NCI-H510A (cell line): Measurements from ENCODE around the gene CFAP299.

Experiments
- DNase-seq: peaks from one replicate; lab custom pipeline; 2025; lab: John Stamatoyannopoulos, UW

The CFAP299 gene

GRCh38 chr4:80839792-80840191 lies 504.3 kb downstream of the CFAP299 start:
- no peak for DNase-seq

GRCh38 chr4:80840396-80840795 lies 504.9 kb downstream of the CFAP299 start:
- DNase-seq, result no peak

- DNase-seq, result no peak
Measured at GRCh38 chr4:80841587-80842281, 506.2 kb downstream of the CFAP299 start.

- DNase-seq, result no peak
Measured at GRCh38 chr4:80846210-80846609, 510.7 kb downstream of the CFAP299 start.

GRCh38 chr4:80852061-80852460 lies 516.5 kb downstream of the CFAP299 start:
- DNase-seq, result no peak

- no peak for DNase-seq
Measured at GRCh38 chr4:80873571-80873970, 538.0 kb downstream of the CFAP299 start.

GRCh38 chr4:80874979-80875378 lies 539.4 kb downstream of the CFAP299 start:
- DNase-seq, result no peak

GRCh38 chr4:80875642-80876041 lies 540.1 kb downstream of the CFAP299 start:
- DNase-seq, result no peak

GRCh38 chr4:80876810-80877209 lies 541.3 kb downstream of the CFAP299 start:
- DNase-seq, result no peak

GRCh38 chr4:80878218-80878617 lies 542.7 kb downstream of the CFAP299 start:
- no peak for DNase-seq

GRCh38 chr4:80897537-80898303 lies 562.2 kb downstream of the CFAP299 start:
- no peak for DNase-seq

GRCh38 chr4:80900908-80901307 lies 565.4 kb downstream of the CFAP299 start:
- no peak for DNase-seq

GRCh38 chr4:80903020-80903419 lies 567.5 kb downstream of the CFAP299 start:
- no peak for DNase-seq

- DNase-seq, result no peak
Measured at GRCh38 chr4:80909938-80910337, 574.4 kb downstream of the CFAP299 start.

GRCh38 chr4:80911458-80911857 lies 575.9 kb downstream of the CFAP299 start:
- no peak for DNase-seq

- DNase-seq, result no peak
Measured at GRCh38 chr4:80912350-80912749, 576.8 kb downstream of the CFAP299 start.

GRCh38 chr4:80913381-80913780 lies 577.9 kb downstream of the CFAP299 start:
- no peak for DNase-seq

GRCh38 chr4:80916770-80917169 lies 581.2 kb downstream of the CFAP299 start:
- DNase-seq, result no peak

- no peak for DNase-seq
Measured at GRCh38 chr4:80918004-80918403, 582.5 kb downstream of the CFAP299 start.

GRCh38 chr4:80921441-80921840 lies 585.9 kb downstream of the CFAP299 start:
- DNase-seq, result no peak

GRCh38 chr4:80922941-80923340 lies 587.4 kb downstream of the CFAP299 start:
- DNase-seq, result no peak

GRCh38 chr4:80925293-80925692 lies 589.8 kb downstream of the CFAP299 start:
- no peak for DNase-seq

- DNase-seq, result no peak
Measured at GRCh38 chr4:80926446-80926845, 590.9 kb downstream of the CFAP299 start.

- DNase-seq, result no peak
Measured at GRCh38 chr4:80926891-80927290, 591.4 kb downstream of the CFAP299 start.
